Smooth muscle cell (in vitro differentiated cells): ENCODE results near the gene DCXR. TPM values are rescaled to one million over a fixed set of nuclear protein-coding genes. Genes with fewer than 3 reads are reported as not detected.

ENCODE experiments used
- DNase-seq: peaks from one replicate; lab custom pipeline; 2025; ENCODE audit not compliant: unreplicated experiment; lab: John Stamatoyannopoulos, UW
- H2AFZ ChIP-seq: fragments of 200-600 bp; sonication (generic); 2 replicates; pipeline ENCODE4 v1.6.0; 2016; ENCODE audit warnings: antibody characterized with exemption, low read depth, mild to moderate bottlenecking
- H3F3A ChIP-seq: fragments of 200-600 bp; sonication (generic); 2 replicates; pipeline ENCODE4 v1.6.0; 2017; ENCODE audit warnings: antibody characterized with exemption, low read depth
- H3K27ac ChIP-seq: fragments of 200-600 bp; sonication (generic); 2 replicates; pipeline ENCODE4 v1.5.1; 2016; ENCODE audit warnings: low read depth, mild to moderate bottlenecking
- H3K27me3 ChIP-seq: fragments of 200-600 bp; sonication (generic); 2 replicates; pipeline ENCODE4 v1.6.1; 2016; ENCODE audit warnings: low read depth, mild to moderate bottlenecking
- H3K36me3 ChIP-seq: fragments of 200-600 bp; sonication (generic); 2 replicates; pipeline ENCODE4 v1.5.1; 2016; ENCODE audit warnings: low read depth
- H3K4me1 ChIP-seq: fragments of 200-600 bp; sonication (generic); 2 replicates; pipeline ENCODE4 v1.5.1; 2016; ENCODE audit warnings: low read depth
- H3K4me2 ChIP-seq: fragments of 200-600 bp; sonication (generic); 2 replicates; pipeline ENCODE4 v1.6.0; 2016; ENCODE audit warnings: mild to moderate bottlenecking
- H3K4me3 ChIP-seq: fragments of 200-600 bp; sonication (generic); 2 replicates; pipeline ENCODE4 v1.5.1; 2016; ENCODE audit warnings: mild to moderate bottlenecking
- H3K79me2 ChIP-seq: fragments of 200-600 bp; sonication (generic); 2 replicates; pipeline ENCODE4 v1.6.0; 2016; ENCODE audit warnings: low read depth, mild to moderate bottlenecking
- H3K9ac ChIP-seq: fragments of 200-600 bp; sonication (generic); 2 replicates; pipeline ENCODE4 v1.6.0; 2016; ENCODE audit warnings: low read depth
- H3K9me3 ChIP-seq: fragments of 200-600 bp; sonication (generic); replicated peaks from 2 replicates; pipeline ENCODE4 v1.5.1; 2016; ENCODE audit warnings: low read depth
- H4K20me1 ChIP-seq: fragments of 200-600 bp; sonication (generic); 2 replicates; pipeline ENCODE4 v1.6.0; 2016; ENCODE audit warnings: low read depth
- WGBS: methylation state at CpG from one replicate; pipeline ENCODE4 v1.1.7; 2016; ENCODE audit warnings: low lambda C conversion rate; 5-methylcytosine and 5-hydroxymethylcytosine counted together
- polyA plus RNA-seq: library from polyadenylated mRNA; unstranded; fragments of >200 nt; fragmentation: Nextera tagmentation; extraction: Ambion mirVana; gene quantifications from 2 replicates; pipeline ENCODE4 v1.2.1, GENCODE V29; 2016
- total RNA-seq: library from RNA; depleted of rRNA; stranded (reverse); fragments of >200 nt; gene quantifications from 2 replicates; pipeline ENCODE4 v1.2.3, GENCODE V29; 2014
- TF ChIP-seq, protein P1 (sequence below): fragments of 200-600 bp; sonication (generic); IDR thresholded peaks from 2 replicates; pipeline ENCODE4 v1.5.1; 2017; ENCODE audit warnings: borderline replicate concordance, mild to moderate bottlenecking, antibody characterized with exemption; ENCODE audit not compliant: insufficient read depth, poor library complexity, severe bottlenecking

The DCXR gene
- total and polyA plus RNA-seq, 2 experiments from 2014 or later: 34.9 to 89.4 TPM

DNA sequence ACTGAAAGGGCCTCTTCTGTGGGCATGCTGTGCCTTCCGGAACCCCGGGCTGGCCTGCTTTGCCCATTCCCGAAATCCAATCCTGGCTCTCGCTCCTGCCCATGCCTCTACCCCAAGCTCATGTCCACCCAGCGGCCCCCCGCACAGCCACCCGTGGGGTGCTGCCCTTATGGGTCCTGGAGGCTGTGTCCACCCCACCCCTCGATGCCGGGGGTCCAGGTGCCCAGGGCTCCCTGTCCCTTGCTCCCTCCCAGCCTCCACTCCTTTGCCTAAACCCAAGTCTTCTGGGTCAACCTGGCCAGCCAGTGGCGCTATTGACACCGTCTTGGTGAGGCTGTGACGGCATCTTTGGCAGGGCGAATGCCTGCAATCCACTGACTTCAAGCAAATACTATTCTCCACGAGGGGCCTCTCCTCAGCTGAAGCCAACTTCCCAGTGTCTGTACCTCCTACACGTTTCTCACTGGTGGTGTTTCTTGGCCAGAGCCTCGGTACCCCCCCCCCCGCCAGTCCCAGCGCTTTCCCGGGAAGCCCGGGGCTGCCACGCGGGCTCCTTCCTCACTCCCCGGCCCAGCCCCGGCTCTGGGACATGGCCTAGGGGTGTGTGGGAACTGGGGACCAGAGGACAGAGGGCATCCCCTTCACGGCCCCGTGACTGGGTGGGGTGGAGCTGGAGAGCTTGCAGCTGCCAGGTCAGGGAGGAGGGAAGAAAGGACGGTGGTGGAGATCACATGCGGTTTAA lies 40.3 kb upstream of the DCXR start:
- 89% methylated on average over 28 of the region's 28 CpGs for WGBS
- Histone ChIP-seq H2AFZ (no peak overlapping the region), H3K9me3 (no peaks in the 10 kb centered on the region), H3K27ac (no peak overlapping the region), H4K20me1 (peaks cover 20% of the 10 kb centered on the region), H3K4me1 (no peaks in the 10 kb centered on the region), H3K27me3 (no peaks in the 10 kb centered on the region), H3K9ac (no peak overlapping the region), H3K36me3 (no peaks in the 10 kb centered on the region), H3K4me2 (no peak overlapping the region), H3F3A (no peaks in the 10 kb centered on the region), H3K4me3 (no peak overlapping the region), H3K79me2 (no peaks in the 10 kb centered on the region)
- DNase-seq: no peak
- TF ChIP-seq, protein P1, sequence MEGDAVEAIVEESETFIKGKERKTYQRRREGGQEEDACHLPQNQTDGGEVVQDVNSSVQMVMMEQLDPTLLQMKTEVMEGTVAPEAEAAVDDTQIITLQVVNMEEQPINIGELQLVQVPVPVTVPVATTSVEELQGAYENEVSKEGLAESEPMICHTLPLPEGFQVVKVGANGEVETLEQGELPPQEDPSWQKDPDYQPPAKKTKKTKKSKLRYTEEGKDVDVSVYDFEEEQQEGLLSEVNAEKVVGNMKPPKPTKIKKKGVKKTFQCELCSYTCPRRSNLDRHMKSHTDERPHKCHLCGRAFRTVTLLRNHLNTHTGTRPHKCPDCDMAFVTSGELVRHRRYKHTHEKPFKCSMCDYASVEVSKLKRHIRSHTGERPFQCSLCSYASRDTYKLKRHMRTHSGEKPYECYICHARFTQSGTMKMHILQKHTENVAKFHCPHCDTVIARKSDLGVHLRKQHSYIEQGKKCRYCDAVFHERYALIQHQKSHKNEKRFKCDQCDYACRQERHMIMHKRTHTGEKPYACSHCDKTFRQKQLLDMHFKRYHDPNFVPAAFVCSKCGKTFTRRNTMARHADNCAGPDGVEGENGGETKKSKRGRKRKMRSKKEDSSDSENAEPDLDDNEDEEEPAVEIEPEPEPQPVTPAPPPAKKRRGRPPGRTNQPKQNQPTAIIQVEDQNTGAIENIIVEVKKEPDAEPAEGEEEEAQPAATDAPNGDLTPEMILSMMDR: no peak

DNA sequence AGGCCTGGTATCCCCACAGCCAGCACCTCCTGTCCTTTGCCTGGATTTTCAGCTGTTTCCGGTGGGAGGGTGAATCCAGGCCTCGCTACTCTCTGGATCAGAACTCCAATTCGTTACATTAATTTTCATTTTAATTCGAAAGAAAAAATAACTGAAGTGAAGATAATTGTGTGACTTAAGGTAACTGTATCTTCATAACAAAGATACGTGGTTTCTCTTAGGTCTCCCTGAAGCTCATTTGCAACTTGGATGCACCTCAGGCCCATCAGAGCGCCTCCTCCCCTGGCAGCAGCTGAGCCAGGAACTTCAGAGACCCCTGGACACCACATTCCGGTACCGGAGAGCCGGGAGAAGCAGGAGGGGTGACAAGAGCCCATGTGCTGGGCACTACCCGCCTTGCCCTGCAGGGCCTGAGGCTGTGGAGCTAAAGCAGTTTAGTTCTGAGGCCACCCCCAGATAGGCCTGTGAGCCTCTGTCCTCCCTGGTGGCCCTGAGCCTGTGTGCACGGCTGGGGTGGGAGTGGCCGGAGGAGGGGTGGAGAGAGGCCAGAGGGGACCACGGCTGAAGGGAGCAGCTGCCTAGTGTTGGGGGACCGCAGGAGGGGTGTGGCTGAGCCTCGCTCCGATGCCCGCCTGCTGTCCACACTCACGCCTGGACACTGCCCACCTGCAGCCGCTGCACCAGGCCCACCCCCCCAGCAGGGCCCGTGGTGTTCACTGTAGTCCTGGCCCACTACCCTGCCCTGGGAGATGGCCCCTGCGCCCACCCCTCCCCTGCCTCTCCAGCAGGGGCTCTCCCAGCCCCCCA lies 39.5 kb upstream of the DCXR start:
- no peaks in the 10 kb centered on the region for H3K79me2 ChIP-seq
- WGBS: 85% methylated on average over 16 of the region's 21 CpGs
- no peak overlapping the region for H3K27ac ChIP-seq

DNA sequence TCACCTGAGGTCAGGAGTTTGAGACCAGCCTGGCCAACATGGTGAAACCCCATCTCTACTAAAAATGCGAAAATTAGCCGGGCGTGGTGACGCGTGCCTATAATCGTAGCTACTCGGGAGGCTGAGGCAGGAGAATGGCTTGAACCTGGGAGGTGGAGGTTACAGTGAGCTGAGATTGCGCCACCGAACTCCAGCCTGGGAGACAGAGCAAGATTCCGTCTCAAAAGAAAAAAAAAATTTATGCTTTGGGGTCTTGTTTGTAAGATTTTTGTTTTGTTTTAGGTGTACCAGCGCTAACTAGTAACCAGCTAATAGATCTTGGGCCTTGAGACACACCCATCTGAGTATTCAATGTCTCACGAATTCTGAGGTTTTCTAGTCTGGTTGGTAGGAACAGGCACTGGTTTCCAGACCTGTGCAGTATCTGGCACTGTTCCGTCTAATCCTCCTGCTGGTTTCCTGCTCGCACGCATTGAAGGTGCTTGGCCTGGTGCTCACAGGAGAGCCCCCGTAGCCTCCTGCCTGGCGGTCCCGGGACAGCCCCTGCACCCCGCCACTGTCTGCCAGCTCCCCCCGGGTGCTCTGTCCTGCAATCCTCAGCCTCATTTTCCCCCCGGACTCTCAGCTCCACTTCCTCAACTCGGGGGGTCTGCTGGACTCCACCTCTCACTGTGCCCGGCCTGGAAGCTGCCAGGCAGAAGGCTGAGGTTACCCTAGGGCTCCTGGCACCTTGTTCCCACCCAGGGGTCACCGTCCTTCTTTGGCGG lies 38.7 kb upstream of the DCXR start:
- Histone ChIP-seq H2AFZ (no peak overlapping the region), H3K79me2 (no peaks in the 10 kb centered on the region), H3K9me3 (no peaks in the 10 kb centered on the region), H3K4me2 (no peak overlapping the region), H3K36me3 (no peaks in the 10 kb centered on the region), H3K27me3 (no peaks in the 10 kb centered on the region), H3K4me1 (no peaks in the 10 kb centered on the region), H3F3A (no peaks in the 10 kb centered on the region), H4K20me1 (peaks cover 6% of the 10 kb centered on the region), H3K9ac (no peak overlapping the region), H3K27ac (no peak overlapping the region), H3K4me3 (no peak overlapping the region)
- DNase-seq: no peak
- 92% methylated on average over 23 of the region's 25 CpGs for WGBS
- TF ChIP-seq, protein P1: no peak

More for the DNA sequence above, 39.5 kb upstream of the DCXR start:
- Histone ChIP-seq H3K9me3 (no peaks in the 10 kb centered on the region), H3K36me3 (no peaks in the 10 kb centered on the region), H3K4me3 (no peak overlapping the region), H3F3A (no peaks in the 10 kb centered on the region), H3K4me2 (no peak overlapping the region), H3K9ac (no peak overlapping the region), H3K27me3 (no peaks in the 10 kb centered on the region), H4K20me1 (peaks cover 12% of the 10 kb centered on the region), H3K4me1 (no peaks in the 10 kb centered on the region), H2AFZ (no peak overlapping the region)
- DNase-seq: no peak
- TF ChIP-seq, protein P1: no peak
